ENCODE measurements around the gene C9orf78. TPM values are rescaled to one million over a fixed set of nuclear protein-coding genes. Genes with fewer than 3 reads are reported as not detected.

Gene C9orf78
- total RNA-seq, 3 donors from 2014 or later: 35.1 to 47.5 (median 37.3) TPM

- peaks cover 13% of the 10 kb centered on the region for H3K4me1 ChIP-seq (ENCODE audit: low read depth)
- intact Hi-C loops (cut with DNase I, micrococcal nuclease): no loop called here
- no peaks in the 10 kb centered on the region for H3K9me3 ChIP-seq
- TF ChIP-seq CTCF (IDR thresholded peaks at IDR 0.05): no peak
- ATAC-seq: no peak
- no peak overlapping the region for H3K4me3 ChIP-seq
- H3K36me3 ChIP-seq (ENCODE audit: low read depth): no peaks in the 10 kb centered on the region
- peak in 1 of 3 donors; percentile 40 for DNase-seq
Measured at GRCh38 chr9:129879991-129880653, 45.0 kb upstream of the C9orf78 start.

DNA sequence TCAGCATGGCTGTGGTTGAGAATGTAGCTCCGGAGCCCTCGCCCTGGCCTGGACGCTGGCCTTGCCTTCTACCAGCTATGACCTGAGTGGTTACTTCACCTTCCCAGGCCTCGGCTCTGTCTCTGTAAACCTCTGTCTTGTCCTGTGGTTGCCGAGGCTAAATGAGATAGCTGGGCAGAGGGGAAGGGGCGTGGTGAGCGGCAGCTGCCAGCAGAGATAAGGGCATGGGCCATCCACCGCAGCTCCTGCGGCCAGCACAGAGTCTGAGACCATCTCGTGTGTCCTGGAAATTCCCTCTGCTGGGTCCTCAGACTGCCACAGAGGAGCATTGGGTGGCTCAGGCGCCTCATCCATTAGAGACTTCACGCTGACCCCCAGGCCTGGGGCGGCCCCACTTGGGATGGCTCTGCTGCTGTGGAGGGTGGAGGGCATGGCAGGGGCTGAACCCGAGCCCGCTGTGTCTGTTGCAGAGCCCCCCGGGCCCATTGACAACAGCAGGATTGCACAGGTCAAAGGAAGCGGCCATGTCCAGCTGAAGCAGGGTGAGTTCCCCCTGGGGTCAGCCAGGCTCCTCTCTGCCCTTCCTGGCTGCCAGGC, 44.1 kb upstream of the C9orf78 start:
- Histone ChIP-seq H3K4me3 (no peak overlapping the region), H3K4me1 (ENCODE audit: low read depth) (peaks cover 5% of the 10 kb centered on the region), H3K36me3 (ENCODE audit: low read depth) (no peaks in the 10 kb centered on the region), H3K9me3 (no peaks in the 10 kb centered on the region)
- no peak for TF ChIP-seq CTCF (IDR thresholded peaks at IDR 0.05)
- ATAC-seq: no peak
- intact Hi-C loops (cut with DNase I, micrococcal nuclease): no loop called here
- DNase-seq: peak in 1 of 3 donors; percentile 45

DNA sequence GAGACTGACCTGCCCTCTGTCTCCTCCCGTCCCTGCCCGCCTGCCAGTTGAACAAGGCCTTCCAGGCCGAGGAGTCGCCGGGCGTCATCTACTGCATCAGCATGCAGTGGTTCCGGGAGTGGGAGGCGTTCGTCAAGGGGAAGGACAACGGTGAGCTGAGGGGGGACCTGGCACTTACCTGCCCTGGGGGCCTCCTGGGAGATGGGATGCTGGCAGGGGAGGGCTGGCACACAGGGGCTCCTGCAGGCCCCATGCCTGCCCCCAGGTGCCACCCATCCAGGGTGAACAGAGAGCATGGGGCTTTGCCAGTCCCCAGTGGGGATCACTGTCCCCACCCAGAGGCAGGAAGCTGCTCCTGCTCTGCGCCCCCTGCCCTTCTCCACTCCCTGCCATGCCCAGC, 43.2 kb upstream of the C9orf78 start:
- DNase-seq (peak in 1 of 3 donors; percentile 31), ATAC-seq (no peak)
- TF ChIP-seq CTCF (IDR thresholded peaks at IDR 0.05): no peak
- Histone ChIP-seq H3K36me3 (ENCODE audit: low read depth) (no peaks in the 10 kb centered on the region), H3K4me3 (no peak overlapping the region), H3K9me3 (no peaks in the 10 kb centered on the region), H3K4me1 (ENCODE audit: low read depth) (no peaks in the 10 kb centered on the region)
- intact Hi-C loops (cut with DNase I, micrococcal nuclease): no loop called here

DNA sequence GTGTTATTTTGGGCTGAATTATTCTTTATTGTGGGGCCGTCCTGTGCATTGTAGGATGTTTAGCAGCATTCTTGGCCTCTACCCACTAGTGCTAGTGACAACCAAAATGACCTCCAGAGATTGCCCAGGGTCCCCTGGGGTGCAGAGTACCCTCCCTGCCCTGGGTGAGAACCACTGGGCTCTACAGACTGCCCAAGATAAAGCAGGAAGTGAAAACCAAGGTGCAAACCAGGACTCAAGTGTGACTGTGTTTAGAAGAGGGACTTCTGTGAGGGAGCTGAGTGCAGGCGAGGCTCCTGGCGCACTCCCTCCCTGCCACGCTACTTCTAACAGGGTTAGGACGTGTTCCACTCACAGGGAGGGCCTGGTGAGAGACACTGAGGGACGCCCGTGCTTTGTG, 41.7 kb upstream of the C9orf78 start:
- no peak for TF ChIP-seq CTCF (IDR thresholded peaks at IDR 0.05)
- Histone ChIP-seq H3K9me3 (no peaks in the 10 kb centered on the region), H3K36me3 (ENCODE audit: low read depth) (no peaks in the 10 kb centered on the region), H3K4me1 (ENCODE audit: low read depth) (no peaks in the 10 kb centered on the region), H3K4me3 (no peak overlapping the region)
- intact Hi-C loops (cut with DNase I, micrococcal nuclease): no loop called here
- DNase-seq (peak in 1 of 3 donors; percentile 16), ATAC-seq (no peak)

- Histone ChIP-seq H3K4me1 (ENCODE audit: low read depth) (no peaks in the 10 kb centered on the region), H3K36me3 (ENCODE audit: low read depth) (no peaks in the 10 kb centered on the region), H3K4me3 (no peak overlapping the region), H3K9me3 (no peaks in the 10 kb centered on the region)
- TF ChIP-seq CTCF (IDR thresholded peaks at IDR 0.05): no peak
- intact Hi-C loops (cut with DNase I, micrococcal nuclease): no loop called here
- ATAC-seq: no peak
- peak in 1 of 3 donors; percentile 43 for DNase-seq
Measured at GRCh38 chr9:129875687-129876395, 40.8 kb upstream of the C9orf78 start.

All from mucosa of descending colon (tissue), 3 donors.